SK-N-SH treated with all-trans-retinoic acid at 6 μM for 48 hours (cell line): ENCODE results near the gene RBMX2.
"Not testable (repeated sequence)": the region's sequence is repeated elsewhere in the genome, so short reads cannot be mapped to it uniquely, and the experiment has no call there.

Experiments
- ATAC-seq: fragments of 200-7000 bp; cut with Tn5 transposase; 3 replicates; pipeline ENCODE4 v1.9.1; 2020; ENCODE audit warnings: mild to moderate bottlenecking, moderate library complexity
- ARNTL ChIP-seq: fragments of 450-650 bp; formaldehyde crosslinking; IDR thresholded peaks from 2 replicates; pipeline ENCODE4 v1.5.0; 2020; ENCODE audit warnings: low read depth, mild to moderate bottlenecking, moderate library complexity, borderline replicate concordance
- BACH2 ChIP-seq: fragments of 250-450 bp; sonication (Bioruptor Pico); IDR thresholded peaks from 2 replicates; pipeline ENCODE4 v1.9.0; 2021; ENCODE audit warnings: mild to moderate bottlenecking, borderline replicate concordance
- CSDC2 ChIP-seq: fragments of 250-450 bp; sonication (Bioruptor Pico); IDR thresholded peaks from 2 replicates; pipeline ENCODE4 v1.5.0; 2020; ENCODE audit warnings: mild to moderate bottlenecking, moderate library complexity
- CSRNP3 ChIP-seq: fragments of 250-450 bp; sonication (Bioruptor Pico); IDR thresholded peaks from 2 replicates; pipeline ENCODE4 v1.5.1; 2021; ENCODE audit warnings: mild to moderate bottlenecking, moderate library complexity
- ESRRG ChIP-seq: fragments of 250-450 bp; sonication (Bioruptor Pico); IDR thresholded peaks from 2 replicates; pipeline ENCODE4 v1.6.1; 2021; ENCODE audit warnings: mild to moderate bottlenecking
- GLIS3 ChIP-seq: fragments of 250-450 bp; sonication (Bioruptor Pico); IDR thresholded peaks from 2 replicates; pipeline ENCODE4 v1.5.0; 2020; ENCODE audit warnings: mild to moderate bottlenecking, moderate library complexity
- ISL1 ChIP-seq: fragments of 250-450 bp; sonication (Bioruptor Pico); IDR thresholded peaks from 2 replicates; pipeline ENCODE4 v2.1.2; 2022; ENCODE audit warnings: mild to moderate bottlenecking, moderate library complexity
- PATZ1 ChIP-seq: fragments of 250-450 bp; sonication (Bioruptor Pico); IDR thresholded peaks from 2 replicates; pipeline ENCODE4 v1.8.0; 2020; ENCODE audit warnings: mild to moderate bottlenecking, moderate library complexity, borderline replicate concordance
- PPARA ChIP-seq: fragments of 250-450 bp; sonication (Bioruptor Pico); IDR thresholded peaks from 2 replicates; pipeline ENCODE4 v1.5.0; 2020; ENCODE audit warnings: mild to moderate bottlenecking, borderline replicate concordance
- RARB ChIP-seq: fragments of 250-450 bp; sonication (Bioruptor Pico); IDR thresholded peaks from 2 replicates; pipeline ENCODE4 v1.8.0; 2021; ENCODE audit warnings: mild to moderate bottlenecking, moderate library complexity
- TCF4 ChIP-seq: fragments of 250-450 bp; sonication (Bioruptor Pico); IDR thresholded peaks from 2 replicates; pipeline ENCODE4 v1.8.0; 2021; ENCODE audit warnings: mild to moderate bottlenecking, moderate library complexity, borderline replicate concordance
- TSHZ2 ChIP-seq: fragments of 250-450 bp; sonication (Bioruptor Pico); IDR thresholded peaks from 2 replicates; pipeline ENCODE4 v1.5.0; 2020; ENCODE audit warnings: mild to moderate bottlenecking, moderate library complexity
- ZFP3 ChIP-seq: fragments of 250-450 bp; sonication (Bioruptor Pico); IDR thresholded peaks from 2 replicates; pipeline ENCODE4 v1.5.0; 2020; ENCODE audit warnings: mild to moderate bottlenecking, moderate library complexity
- ZFP30 ChIP-seq: fragments of 450-650 bp; formaldehyde crosslinking; IDR thresholded peaks from 2 replicates; pipeline ENCODE4 v1.5.0; 2022; ENCODE audit warnings: mild to moderate bottlenecking, moderate library complexity
- ZNF565 ChIP-seq: fragments of 450-650 bp; formaldehyde crosslinking; conservative IDR thresholded peaks from 2 replicates; pipeline ENCODE4 v1.5.0; 2020; ENCODE audit warnings: low read depth, mild to moderate bottlenecking, moderate library complexity
- ZNF70 ChIP-seq: fragments of 450-650 bp; formaldehyde crosslinking; IDR thresholded peaks from 2 replicates; pipeline ENCODE4 v1.5.0; 2020; ENCODE audit warnings: mild to moderate bottlenecking, moderate library complexity
- ZNF8 ChIP-seq: fragments of 450-650 bp; formaldehyde crosslinking; IDR thresholded peaks from 2 replicates; pipeline ENCODE4 v1.5.0; 2020; ENCODE audit warnings: mild to moderate bottlenecking, moderate library complexity
- TF ChIP-seq, protein P1 (sequence below): fragments of 250-450 bp; sonication (Bioruptor Pico); IDR thresholded peaks from 2 replicates; pipeline ENCODE4 v1.8.0; 2021; ENCODE audit warnings: low read depth, mild to moderate bottlenecking, moderate library complexity, borderline replicate concordance

Gene RBMX2

GRCh38 chrX:130419263-130419662 is 17.5 kb downstream of the RBMX2 start:
- no peak for ATAC-seq
- TF ChIP-seq, protein P1, sequence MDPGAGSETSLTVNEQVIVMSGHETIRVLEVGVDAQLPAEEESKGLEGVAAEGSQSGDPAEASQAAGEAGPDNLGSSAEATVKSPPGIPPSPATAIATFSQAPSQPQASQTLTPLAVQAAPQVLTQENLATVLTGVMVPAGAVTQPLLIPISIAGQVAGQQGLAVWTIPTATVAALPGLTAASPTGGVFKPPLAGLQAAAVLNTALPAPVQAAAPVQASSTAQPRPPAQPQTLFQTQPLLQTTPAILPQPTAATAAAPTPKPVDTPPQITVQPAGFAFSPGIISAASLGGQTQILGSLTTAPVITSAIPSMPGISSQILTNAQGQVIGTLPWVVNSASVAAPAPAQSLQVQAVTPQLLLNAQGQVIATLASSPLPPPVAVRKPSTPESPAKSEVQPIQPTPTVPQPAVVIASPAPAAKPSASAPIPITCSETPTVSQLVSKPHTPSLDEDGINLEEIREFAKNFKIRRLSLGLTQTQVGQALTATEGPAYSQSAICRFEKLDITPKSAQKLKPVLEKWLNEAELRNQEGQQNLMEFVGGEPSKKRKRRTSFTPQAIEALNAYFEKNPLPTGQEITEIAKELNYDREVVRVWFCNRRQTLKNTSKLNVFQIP (CRISPR knock-in tag), result no peak
- TF ChIP-seq ISL1 (CRISPR knock-in tag), result no peak
- TF ChIP-seq BACH2, result no peak
- no peak for TF ChIP-seq ZNF70 (CRISPR knock-in tag)
- no peak for TF ChIP-seq ZNF565 (CRISPR knock-in tag)
- no peak for TF ChIP-seq GLIS3 (CRISPR knock-in tag)
- no peak for TF ChIP-seq CSRNP3 (CRISPR knock-in tag)
- TF ChIP-seq ZFP30, result no peak
- no peak for TF ChIP-seq TSHZ2
- TF ChIP-seq ZFP3, result no peak
- TF ChIP-seq PPARA, result no peak
- no peak for TF ChIP-seq RARB (CRISPR knock-in tag)
- TF ChIP-seq TCF4 (CRISPR knock-in tag), result no peak
- TF ChIP-seq ESRRG (CRISPR knock-in tag), result no peak
- TF ChIP-seq ZNF8, result no peak
- TF ChIP-seq ARNTL (CRISPR knock-in tag), result no peak

- no peak for TF ChIP-seq ZNF8
- TF ChIP-seq CSDC2 (CRISPR knock-in tag), result no peak
- no peak for ATAC-seq
Measured at GRCh38 chrX:130426531-130426930, 24.7 kb downstream of the RBMX2 start.

GRCh38 chrX:130429236-130429635 is 27.4 kb downstream of the RBMX2 start:
- not testable (repeated sequence) for ATAC-seq

- TF ChIP-seq PATZ1 (CRISPR knock-in tag) (no peak), ZFP30 (no peak), ISL1 (CRISPR knock-in tag) (no peak), BACH2 (no peak)
- no peak for ATAC-seq
Measured at GRCh38 chrX:130435937-130436336, 34.1 kb downstream of the RBMX2 start.

DNA sequence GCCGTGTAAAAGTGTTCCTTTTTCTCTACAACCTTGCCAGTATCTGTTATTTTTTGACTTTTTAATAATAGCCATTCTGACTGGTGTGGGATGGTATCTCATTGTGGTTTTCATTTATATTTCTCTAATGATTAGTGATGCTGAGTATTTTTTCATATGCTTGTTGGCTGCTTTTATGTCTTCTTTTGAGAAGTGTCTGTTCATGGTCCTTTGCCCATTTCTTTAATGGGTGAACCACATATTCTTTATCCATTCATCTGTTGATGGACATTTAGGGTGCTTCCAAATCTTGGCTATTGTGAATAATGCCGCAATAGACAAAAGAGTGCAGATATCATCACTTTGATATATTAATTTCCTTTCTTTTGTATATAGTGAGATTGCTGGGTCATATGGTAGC is 36.2 kb downstream of the RBMX2 start:
- ATAC-seq, result not testable (repeated sequence)

GRCh38 chrX:130443875-130444274 is 42.1 kb downstream of the RBMX2 start:
- no peak for ATAC-seq
- no peak for TF ChIP-seq ZNF8
- TF ChIP-seq, protein P1 (CRISPR knock-in tag), result no peak
- no peak for TF ChIP-seq BACH2
- TF ChIP-seq, all 23 proteins: peak for 0
